OCI-LY7 (cell line): Measurements from ENCODE around the gene KIFBP.

Source experiments
- EZH2phosphoT487 ChIP-seq: fragments of 200-600 bp; sonication (generic); IDR thresholded peaks from 2 replicates; pipeline ENCODE4 v1.6.1; 2018; ENCODE audit warnings: low read depth, borderline replicate concordance, mild to moderate bottlenecking, mixed run types, antibody characterized with exemption, low read length, moderate library complexity, mixed read lengths
- TF ChIP-seq, protein P1 (sequence below): fragments of 200-600 bp; sonication (generic); conservative IDR thresholded peaks from 2 replicates; pipeline ENCODE4 v1.5.1; 2014; ENCODE audit warnings: mild to moderate bottlenecking, antibody characterized with exemption, low read length, moderate library complexity, mixed read lengths

DNA sequence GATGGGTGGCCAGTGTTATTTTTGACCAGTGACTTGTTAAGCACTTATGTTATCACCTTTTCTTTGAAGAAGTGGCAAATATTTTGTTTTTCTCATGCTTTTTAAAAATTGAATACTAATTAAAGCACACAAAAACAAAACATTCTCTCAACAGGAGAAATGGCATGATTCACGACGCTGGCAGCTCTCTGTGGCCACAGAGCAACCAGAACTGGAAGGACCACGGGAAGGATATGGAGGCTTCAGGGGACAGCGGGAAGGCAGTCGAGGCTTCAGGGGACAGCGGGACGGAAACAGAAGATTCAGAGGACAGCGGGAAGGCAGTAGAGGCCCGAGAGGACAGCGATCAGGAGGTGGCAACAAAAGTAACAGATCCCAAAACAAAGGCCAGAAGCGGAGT lies 6.2 kb upstream of the KIFBP start:
- TF ChIP-seq, protein P1, sequence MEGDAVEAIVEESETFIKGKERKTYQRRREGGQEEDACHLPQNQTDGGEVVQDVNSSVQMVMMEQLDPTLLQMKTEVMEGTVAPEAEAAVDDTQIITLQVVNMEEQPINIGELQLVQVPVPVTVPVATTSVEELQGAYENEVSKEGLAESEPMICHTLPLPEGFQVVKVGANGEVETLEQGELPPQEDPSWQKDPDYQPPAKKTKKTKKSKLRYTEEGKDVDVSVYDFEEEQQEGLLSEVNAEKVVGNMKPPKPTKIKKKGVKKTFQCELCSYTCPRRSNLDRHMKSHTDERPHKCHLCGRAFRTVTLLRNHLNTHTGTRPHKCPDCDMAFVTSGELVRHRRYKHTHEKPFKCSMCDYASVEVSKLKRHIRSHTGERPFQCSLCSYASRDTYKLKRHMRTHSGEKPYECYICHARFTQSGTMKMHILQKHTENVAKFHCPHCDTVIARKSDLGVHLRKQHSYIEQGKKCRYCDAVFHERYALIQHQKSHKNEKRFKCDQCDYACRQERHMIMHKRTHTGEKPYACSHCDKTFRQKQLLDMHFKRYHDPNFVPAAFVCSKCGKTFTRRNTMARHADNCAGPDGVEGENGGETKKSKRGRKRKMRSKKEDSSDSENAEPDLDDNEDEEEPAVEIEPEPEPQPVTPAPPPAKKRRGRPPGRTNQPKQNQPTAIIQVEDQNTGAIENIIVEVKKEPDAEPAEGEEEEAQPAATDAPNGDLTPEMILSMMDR: no peak
- TF ChIP-seq EZH2phosphoT487: no peak
